H1 (cell line): Measurements from ENCODE around the gene EOGT.

Source experiments
- ATF3 ChIP-seq: IDR thresholded peaks from 2 replicates; pipeline ENCODE4 v1.6.1; 2011; ENCODE audit warnings: low read depth, mild to moderate bottlenecking, low read length; ENCODE audit not compliant: insufficient read depth
- CTCF ChIP-seq, 3 experiments: IDR thresholded peaks; 1 replicate in 2 of 3; 2 replicates in 1 of 3; pipeline versions ENCODE4 v1.5.1 to v1.6.1; 2011; ENCODE audit warnings: low read length in 3 of 3, mild to moderate bottlenecking in 3 of 3, inconsistent platforms in 2 of 3, low read depth in 1 of 3, moderate library complexity in 1 of 3; ENCODE audit not compliant: insufficient read depth in 1 of 3; ENCODE audit errors: control extremely low read depth in 1 of 3
- EGR1 ChIP-seq: IDR thresholded peaks from 2 replicates; pipeline ENCODE4 v1.6.1; 2011; ENCODE audit warnings: low read depth, low read length, borderline replicate concordance
- KDM5A ChIP-seq: fragments of 200-600 bp; IDR thresholded peaks from 2 replicates; pipeline ENCODE4 v1.7.1; 2012; ENCODE audit warnings: mild to moderate bottlenecking, low read length, inconsistent platforms, mixed read lengths
- MAX ChIP-seq: IDR thresholded peaks from 2 replicates; pipeline ENCODE4 v1.6.1; 2012; ENCODE audit warnings: inconsistent platforms
- POLR2A ChIP-seq, 2 experiments: IDR thresholded peaks; 1 replicate in 1 of 2; 2 replicates in 1 of 2; pipeline ENCODE4 v1.6.1; 2011; ENCODE audit warnings: low read depth in 2 of 2, low read length in 2 of 2, mild to moderate bottlenecking in 2 of 2; ENCODE audit errors: control extremely low read depth in 1 of 2
- POLR2AphosphoS5 ChIP-seq: IDR thresholded peaks from 2 replicates; pipeline ENCODE4 v1.6.1; 2011; ENCODE audit warnings: low read depth, low read length
- RBBP5 ChIP-seq: IDR thresholded peaks from 2 replicates; pipeline ENCODE4 v1.7.1; 2012; ENCODE audit warnings: low read depth, mild to moderate bottlenecking, inconsistent platforms, low read length, moderate library complexity, borderline replicate concordance
- SP1 ChIP-seq: IDR thresholded peaks from 2 replicates; pipeline ENCODE4 v1.6.1; 2011; ENCODE audit warnings: low read depth, low read length
- SP2 ChIP-seq: IDR thresholded peaks from 2 replicates; pipeline ENCODE4 v1.6.1; 2012; ENCODE audit warnings: mild to moderate bottlenecking, low read length, inconsistent platforms
- SUZ12 ChIP-seq: fragments of 200-600 bp; sonication (generic); IDR thresholded peaks from 2 replicates; pipeline ENCODE4 v1.6.1; 2012; ENCODE audit warnings: mild to moderate bottlenecking, inconsistent platforms, low read length, moderate library complexity, mixed read lengths
- TEAD4 ChIP-seq: IDR thresholded peaks from 2 replicates; pipeline ENCODE4 v1.6.1; 2012; ENCODE audit warnings: low read depth, low read length, inconsistent platforms, mixed read lengths

- TF ChIP-seq KDM5A (no peak), TEAD4 (no peak), ATF3 (no peak), POLR2AphosphoS5 (no peak), EGR1 (no peak), CTCF (IDR thresholded peaks at IDR 0.05; ENCODE audit: control extremely low read depth in 1 of 3, insufficient read depth in 1 of 3, low read depth in 1 of 3, low read length in 3 of 3) (no peak), POLR2A (IDR thresholded peaks at IDR 0.05; ENCODE audit: control extremely low read depth in 1 of 2, low read depth in 2 of 2, low read length in 2 of 2) (no peak), RBBP5 (no peak), SP2 (no peak), MAX (no peak), SUZ12 (no peak), SP1 (no peak)
These were observed 20.0 kb upstream of the EOGT start for GRCh38 chr3:69033470-69033869.
